HepG2 (cell line): Measurements from ENCODE around the gene DHRS1. TPM values are rescaled to one million over a fixed set of nuclear protein-coding genes. Genes with fewer than 3 reads are reported as not detected.

Source experiments
- DPF2 ChIP-seq: sonication (generic); formaldehyde crosslinking; IDR thresholded peaks from 2 replicates; pipeline ENCODE4 v1.4.0; 2020; ENCODE audit warnings: mild to moderate bottlenecking, low read depth, missing genetic modification reagents, borderline replicate concordance
- GATA4 ChIP-seq: sonication (generic); IDR thresholded peaks from 2 replicates; pipeline ENCODE4 v1.6.1; 2016; ENCODE audit warnings: antibody characterized with exemption, low read depth, borderline replicate concordance
- GPBP1L1 ChIP-seq: sonication (generic); formaldehyde crosslinking; IDR thresholded peaks from 2 replicates; pipeline ENCODE4 v1.5.0; 2020; ENCODE audit warnings: mild to moderate bottlenecking, missing genetic modification reagents
- HDAC2 ChIP-seq: sonication (generic); formaldehyde crosslinking; IDR thresholded peaks from 2 replicates; pipeline ENCODE4 v1.4.0; 2020; ENCODE audit warnings: missing genetic modification reagents
- LRRFIP1 ChIP-seq: sonication (generic); formaldehyde crosslinking; conservative IDR thresholded peaks from 2 replicates; pipeline ENCODE4 v1.4.0; 2020; ENCODE audit warnings: missing genetic modification reagents
- MED13 ChIP-seq: sonication (generic); formaldehyde crosslinking; IDR thresholded peaks from 2 replicates; pipeline ENCODE4 v1.5.0; 2020; ENCODE audit warnings: missing genetic modification reagents
- PAXIP1 ChIP-seq: sonication (generic); formaldehyde crosslinking; conservative IDR thresholded peaks from 2 replicates; pipeline ENCODE4 v1.4.0; 2020; ENCODE audit warnings: mild to moderate bottlenecking, missing genetic modification reagents, moderate library complexity
- PCBP1 ChIP-seq: fragments of 200-400 bp; formaldehyde crosslinking; IDR thresholded peaks from 2 replicates; pipeline ENCODE4 v1.6.1; 2017; ENCODE audit warnings: mild to moderate bottlenecking, low read depth, low read length, borderline replicate concordance
- SNAPC4 ChIP-seq: sonication (generic); formaldehyde crosslinking; IDR thresholded peaks from 2 replicates; pipeline ENCODE4 v1.4.0; 2020; ENCODE audit warnings: mild to moderate bottlenecking, missing genetic modification reagents
- ZNF160 ChIP-seq: sonication (generic); formaldehyde crosslinking; IDR thresholded peaks from 2 replicates; pipeline ENCODE4 v1.8.0; 2022; ENCODE audit warnings: mild to moderate bottlenecking, inconsistent platforms, missing genetic modification reagents
- ZNF296 ChIP-seq: sonication (generic); formaldehyde crosslinking; conservative IDR thresholded peaks from 2 replicates; pipeline ENCODE4 v1.5.0; 2020; ENCODE audit warnings: mild to moderate bottlenecking, missing genetic modification reagents
- ZNF556 ChIP-seq: sonication (generic); formaldehyde crosslinking; IDR thresholded peaks from 2 replicates; pipeline ENCODE4 v1.4.0; 2020; ENCODE audit warnings: mild to moderate bottlenecking, missing genetic modification reagents, borderline replicate concordance
- ZSCAN25 ChIP-seq: sonication (generic); formaldehyde crosslinking; IDR thresholded peaks from 2 replicates; pipeline ENCODE4 v1.8.0; 2022; ENCODE audit warnings: mild to moderate bottlenecking, missing genetic modification reagents
- polyA plus RNA-seq, 8 experiments: library from polyadenylated mRNA; depleted of rRNA in 3 of 8; stranded (reverse) in 7 of 8; unstranded in 1 of 8; fragments of >200 nt; fragmentation: Illumina TruSeq in 4 of 8; extraction: Trizol in 4 of 8; gene quantifications; 2 replicates each; pipeline versions ENCODE4 v1.2.1 to v1.2.3, GENCODE V29; 2011 to 2016; ENCODE audit warnings: low read depth in 4 of 8, missing spikeins in 1 of 8, mixed read lengths in 1 of 8; ENCODE audit not compliant: insufficient read depth in 1 of 8
- total RNA-seq, 5 experiments: library from RNA; depleted of rRNA; stranded (reverse); fragments of >200 nt; fragmentation: Illumina TruSeq; extraction: Trizol; gene quantifications; 2 replicates each; pipeline ENCODE4 v1.2.3, GENCODE V29; 2016; ENCODE audit warnings: low read depth in 1 of 5

Gene DHRS1
- total and polyA plus RNA-seq, 2 of the 13 experiments (the other 11 are each of a cell fraction or from before 2014, with no cell fraction given): 49.8 to 60.8 TPM

- TF ChIP-seq SNAPC4 (CRISPR knock-in tag) (peak; percentile 83; the same call in 1 of the 2 replicates), GATA4 (peak; percentile 80; the same call in 1 of the 2 replicates), ZNF556 (CRISPR knock-in tag) (peak; percentile 90), PCBP1 (no peak), PAXIP1 (CRISPR knock-in tag) (peak; percentile 100), DPF2 (peak; percentile 100), ZNF296 (CRISPR knock-in tag) (no peak), LRRFIP1 (CRISPR knock-in tag) (peak; percentile 31; the same call in 1 of the 2 replicates), ZSCAN25 (peak; percentile 56; the same call in 1 of the 2 replicates), ZNF160 (CRISPR knock-in tag) (peak; percentile 80), MED13 (CRISPR knock-in tag) (no peak; the same call in 1 of the 2 replicates), HDAC2 (peak; percentile 97), GPBP1L1 (CRISPR knock-in tag) (no peak)
Measured at GRCh38 chr14:24307575-24308341, 8.2 kb upstream of the DHRS1 start, which contains the start of gene CIDEB (continued).
